IMR-90 (cell line): ENCODE data around the gene PVALEF. TPM values are rescaled to one million over a fixed set of nuclear protein-coding genes. Genes with fewer than 3 reads are reported as not detected.

Experiments
- ATAC-seq: fragments of 200-7000 bp; cut with Tn5 transposase; 2 replicates; pipeline ENCODE4 v1.9.1; 2020; ENCODE audit warnings: low read depth, mild to moderate bottlenecking, moderate library complexity
- BruUV-seq: library from RNA; stranded (reverse); fragments of 400-500 nt; replicated peaks from 2 replicates; lab custom pipeline; 2021; lab: Mats Ljungman, UMichigan
- CTCF ChIA-PET: fragments of 300-600 bp; formaldehyde crosslinking; extraction: SDS; loops from one replicate; lab custom pipeline; 2021; ENCODE audit warnings: antibody characterized with exemption; lab: Yijun Ruan, JAX
- POLR2A ChIA-PET: fragments of 300-600 bp; sonication (Branson Sonifier 250); formaldehyde crosslinking; loops from one replicate; lab custom pipeline; 2022; ENCODE audit warnings: antibody characterized with exemption; ENCODE audit not compliant: unreplicated experiment; lab: Charles Lee
- DNase-seq: peaks from one replicate; pipeline ENCODE4 v3.0.0; 2013
- H2AFZ ChIP-seq: replicated peaks from 2 replicates; pipeline ENCODE3; 2013; ENCODE audit warnings: low read length, mild to moderate bottlenecking; ENCODE audit not compliant: poor library complexity
- H2AK5ac ChIP-seq: 2 replicates; pipeline ENCODE4 v1.6.1; 2013; ENCODE audit warnings: low read depth, low read length, inconsistent platforms
- H2AK9ac ChIP-seq: replicated peaks from 2 replicates; pipeline ENCODE3; 2013; ENCODE audit warnings: mild to moderate bottlenecking, low read depth, low read length, moderate library complexity; ENCODE audit not compliant: poor library complexity
- H2BK120ac ChIP-seq: 2 replicates; pipeline ENCODE4 v1.6.1; 2013; ENCODE audit warnings: low read depth, low read length, inconsistent platforms
- H2BK15ac ChIP-seq: 3 replicates; pipeline ENCODE4 v1.6.1; 2013; ENCODE audit warnings: low read depth, low read length, inconsistent platforms
- H2BK20ac ChIP-seq: 2 replicates; pipeline ENCODE4 v1.6.1; 2013; ENCODE audit warnings: low read depth, mild to moderate bottlenecking, inconsistent platforms, low read length, moderate library complexity
- H2BK5ac ChIP-seq: 2 replicates; pipeline ENCODE4 v1.6.1; 2013; ENCODE audit warnings: mild to moderate bottlenecking, low read depth, low read length, inconsistent platforms; ENCODE audit not compliant: poor library complexity, severe bottlenecking
- H3K14ac ChIP-seq: replicated peaks from 2 replicates; pipeline ENCODE4 v1.6.1; 2013; ENCODE audit warnings: low read depth, low read length, inconsistent platforms
- H3K18ac ChIP-seq: 2 replicates; pipeline ENCODE4 v1.6.1; 2013; ENCODE audit warnings: low read depth, low read length, control low read depth
- H3K23ac ChIP-seq: 2 replicates; pipeline ENCODE4 v1.6.1; 2013; ENCODE audit warnings: low read depth, low read length, inconsistent platforms
- H3K27ac ChIP-seq: 2 replicates; pipeline ENCODE4 v1.5.1; 2013; ENCODE audit warnings: mild to moderate bottlenecking, control low read depth, low read length; ENCODE audit not compliant: insufficient read depth
- H3K27me3 ChIP-seq: 2 replicates; pipeline ENCODE4 v1.6.1; 2013; ENCODE audit warnings: low read length; ENCODE audit not compliant: control insufficient read depth, insufficient read depth
- H3K36me3 ChIP-seq: 2 replicates; pipeline ENCODE4 v1.6.1; 2013; ENCODE audit warnings: low read length, mixed read lengths; ENCODE audit not compliant: control insufficient read depth, insufficient read depth
- H3K4ac ChIP-seq: 2 replicates; pipeline ENCODE4 v1.6.1; 2013; ENCODE audit warnings: low read depth, low read length, inconsistent platforms
- H3K4me1 ChIP-seq: 2 replicates; pipeline ENCODE4 v1.6.1; 2013; ENCODE audit warnings: low read length, mixed read lengths; ENCODE audit not compliant: control insufficient read depth, insufficient read depth
- H3K4me2 ChIP-seq: 2 replicates; pipeline ENCODE4 v1.6.1; 2013; ENCODE audit warnings: low read depth, mild to moderate bottlenecking, control low read depth, low read length, moderate library complexity
- H3K4me3 ChIP-seq: 2 replicates; pipeline ENCODE4 v1.5.1; 2013; ENCODE audit warnings: low read depth, mild to moderate bottlenecking, control low read depth, low read length, moderate library complexity; ENCODE audit not compliant: insufficient read depth
- H3K56ac ChIP-seq: 2 replicates; pipeline ENCODE4 v1.6.1; 2013; ENCODE audit warnings: low read length, inconsistent platforms; ENCODE audit not compliant: insufficient read depth; ENCODE audit errors: extremely low read depth
- H3K79me1 ChIP-seq, 2 experiments: 2 replicates each; pipeline ENCODE4 v1.6.1; 2013; ENCODE audit warnings: low read length in 2 of 2, inconsistent platforms in 1 of 2, low read depth in 1 of 2
- H3K9ac ChIP-seq: 2 replicates; pipeline ENCODE4 v1.6.1; 2013; ENCODE audit warnings: low read depth, low read length, control low read depth
- H3K9me1 ChIP-seq: 2 replicates; pipeline ENCODE4 v1.6.1; 2013; ENCODE audit warnings: low read length, inconsistent platforms; ENCODE audit not compliant: insufficient read depth
- H3K9me3 ChIP-seq: 2 replicates; pipeline ENCODE4 v1.6.1; 2013; ENCODE audit warnings: low read length; ENCODE audit not compliant: control insufficient read depth, insufficient read depth
- H4K20me1 ChIP-seq: 2 replicates; pipeline ENCODE4 v1.6.1; 2013; ENCODE audit warnings: low read length, inconsistent platforms; ENCODE audit not compliant: insufficient read depth
- H4K5ac ChIP-seq: 2 replicates; pipeline ENCODE4 v1.6.1; 2013; ENCODE audit warnings: mild to moderate bottlenecking, low read depth, low read length, control low read depth
- H4K8ac ChIP-seq, 2 experiments: 2 replicates each; pipeline ENCODE4 v1.6.1; 2013; ENCODE audit warnings: low read depth in 2 of 2, low read length in 2 of 2, control low read depth in 1 of 2, inconsistent platforms in 1 of 2
- H4K91ac ChIP-seq: 2 replicates; pipeline ENCODE4 v1.6.1; 2013; ENCODE audit warnings: low read depth, low read length, inconsistent platforms; ENCODE audit not compliant: insufficient read depth
- BHLHE40 ChIP-seq: fragments of 150-350 bp; IDR thresholded peaks from 2 replicates; pipeline ENCODE4 v1.6.1; 2016; ENCODE audit warnings: mild to moderate bottlenecking, low read depth, low read length
- CHD1 ChIP-seq: IDR thresholded peaks from 2 replicates; pipeline ENCODE4 v1.6.1; 2012; ENCODE audit warnings: low read depth, low read length, improper control_type of control experiment
- CTCF ChIP-seq: conservative IDR thresholded peaks from 2 replicates; pipeline ENCODE4 v1.5.1; 2012; ENCODE audit warnings: mild to moderate bottlenecking, low read depth, low read length, improper control_type of control experiment
- ELK1 ChIP-seq: fragments of 150-350 bp; IDR thresholded peaks from 2 replicates; pipeline ENCODE4 v1.6.1; 2016; ENCODE audit warnings: low read depth, mild to moderate bottlenecking, low read length, moderate library complexity, borderline replicate concordance
- FOS ChIP-seq: fragments of 150-350 bp; IDR thresholded peaks from 2 replicates; pipeline ENCODE4 v1.6.1; 2016; ENCODE audit warnings: low read depth, low read length
- MAFK ChIP-seq: IDR thresholded peaks from 2 replicates; pipeline ENCODE4 v1.6.1; 2012; ENCODE audit warnings: low read depth, low read length, improper control_type of control experiment
- MAZ ChIP-seq: IDR thresholded peaks from 2 replicates; pipeline ENCODE4 v1.6.1; 2012; ENCODE audit warnings: low read depth, mild to moderate bottlenecking, low read length, improper control_type of control experiment, moderate library complexity, borderline replicate concordance
- MXI1 ChIP-seq: IDR thresholded peaks from 2 replicates; pipeline ENCODE4 v1.6.1; 2012; ENCODE audit warnings: low read depth, mild to moderate bottlenecking, low read length, moderate library complexity, borderline replicate concordance
- NFE2L2 ChIP-seq: fragments of 150-350 bp; IDR thresholded peaks from 2 replicates; pipeline ENCODE4 v1.6.1; 2016; ENCODE audit warnings: low read depth, mild to moderate bottlenecking, low read length
- POLR2A ChIP-seq: IDR thresholded peaks from 2 replicates; pipeline ENCODE4 v1.6.1; 2012; ENCODE audit warnings: mild to moderate bottlenecking, low read depth, low read length
- RAD21 ChIP-seq: IDR thresholded peaks from 2 replicates; pipeline ENCODE4 v1.6.1; 2012; ENCODE audit warnings: low read length, improper control_type of control experiment
- RCOR1 ChIP-seq: IDR thresholded peaks from 2 replicates; pipeline ENCODE4 v1.6.1; 2012; ENCODE audit warnings: mild to moderate bottlenecking, low read length, improper control_type of control experiment; ENCODE audit not compliant: insufficient replicate concordance
- SMC3 ChIP-seq: fragments of 150-350 bp; IDR thresholded peaks from 2 replicates; pipeline ENCODE4 v1.6.1; 2016; ENCODE audit warnings: low read depth, mild to moderate bottlenecking, antibody characterized with exemption, low read length, moderate library complexity
- WGBS, 2 experiments: methylation state at CpG; one replicate each; pipeline versions ENCODE4 v1.1.5 to v1.1.7; 2013; ENCODE audit warnings: missing lambda C conversion rate in 2 of 2; ENCODE audit not compliant: insufficient read length in 1 of 2; ENCODE audit errors: extremely low coverage in 2 of 2; 5-methylcytosine and 5-hydroxymethylcytosine counted together
- dilution Hi-C: fragments of 300-500 bp; cut with HindIII; formaldehyde crosslinking; loops from one replicate; pipeline ENCODE4 v1.14.3; 2018; ENCODE audit warnings: low sequenced_read_pairs; ENCODE audit not compliant: unreplicated experiment
- in situ Hi-C: fragments of 300-500 bp; cut with MboI; formaldehyde crosslinking; loops from 3 replicates; pipeline ENCODE4 v1.14.3; 2019; ENCODE audit warnings: low sequenced_read_pairs, inconsistent platforms, mixed read lengths
- intact Hi-C: fragments of 100-400 bp; cut with micrococcal nuclease; formaldehyde crosslinking; loops from 2 replicates; pipeline ENCODE4 v1.10.0; 2022
- polyA plus RNA-seq, 3 experiments: library from polyadenylated mRNA; depleted of rRNA; stranded (reverse); fragments of >200 nt; gene quantifications; 2 replicates each; pipeline ENCODE4 v1.2.3, GENCODE V29; 2012; ENCODE audit warnings: low replicate concordance in 1 of 3
- total RNA-seq: library from RNA; depleted of rRNA; stranded (reverse); fragments of >200 nt; gene quantifications from 2 replicates; pipeline ENCODE4 v1.2.3, GENCODE V29; 2012

Gene PVALEF
- total and polyA plus RNA-seq, 2 of the 4 experiments (the other 2 are of a cell fraction): not detected

- intact Hi-C loops: no loop called here
- ChIA-PET CTCF (no interaction called here), POLR2A (no interaction called here)
- Histone ChIP-seq H3K4me2 (no peak overlapping the region), H2BK120ac (no peak overlapping the region), H3K4ac (no peak overlapping the region), H2AK9ac (no peak overlapping the region), H3K27ac (no peak overlapping the region), H2BK5ac (no peak overlapping the region), H4K91ac (no peak overlapping the region), H3K9ac (no peak overlapping the region), H2AK5ac (no peak overlapping the region), H3K18ac (no peak overlapping the region), H3K79me1 (no peaks in the 10 kb centered on the region), H4K5ac (no peak overlapping the region), H3K27me3 (peaks cover 33% of the 10 kb centered on the region; the same call in 1 of the 2 replicates), H3K9me1 (no peaks in the 10 kb centered on the region), H3K4me1 (no peaks in the 10 kb centered on the region), H3K56ac (no peak overlapping the region), H2AFZ (no peak overlapping the region), H2BK15ac (no peak overlapping the region), H3K9me3 (no peaks in the 10 kb centered on the region), H3K14ac (no peak overlapping the region), H3K23ac (no peak overlapping the region), H4K20me1 (no peaks in the 10 kb centered on the region), H3K36me3 (no peaks in the 10 kb centered on the region), H3K4me3 (no peak overlapping the region), H4K8ac (no peak overlapping the region), H2BK20ac (no peak overlapping the region)
- dilution Hi-C loops: no loop called here
- TF ChIP-seq POLR2A: no peak
- TF ChIP-seq SMC3: no peak
- TF ChIP-seq MAFK: no peak
- TF ChIP-seq RAD21: no peak
- TF ChIP-seq MXI1: no peak
- TF ChIP-seq NFE2L2: no peak
- no peak for TF ChIP-seq FOS
- no peak for TF ChIP-seq CHD1
- no peak for TF ChIP-seq RCOR1
- TF ChIP-seq BHLHE40: no peak
- no peak for TF ChIP-seq CTCF
- no peak for TF ChIP-seq MAZ
- TF ChIP-seq ELK1: no peak
- 53% methylated on average over 16 of the region's 32 CpGs; no CpG with 5 or more reads in 1 of the 2 experiments for WGBS, 2 experiments
- no TSS peak for BruUV-seq
- ATAC-seq (no peak), DNase-seq (no peak)
- in situ Hi-C loops: no loop called here
These were observed 4.4 kb upstream of the PVALEF start for GRCh38 chr17:81160747-81161453.
